Endothelial cell of umbilical vein (primary cell): ENCODE results near the gene C1orf198. TPM values are rescaled to one million over a fixed set of nuclear protein-coding genes. Genes with fewer than 3 reads are reported as not detected.

Experiments used
- BruUV-seq: library from RNA; stranded (reverse); fragments of 400-500 nt; replicated peaks from 2 replicates; lab custom pipeline; 2021; lab: Mats Ljungman, UMichigan
- CTCF ChIA-PET: fragments of 300-600, 350-600 bp; sonication (Branson Sonifier 250); formaldehyde crosslinking; loops from one replicate; lab custom pipeline; 2021; ENCODE audit warnings: antibody characterized with exemption, inconsistent platforms; lab: Charles Lee
- POLR2A ChIA-PET: fragments of 300-600, 350-600 bp; sonication (Branson Sonifier 250); formaldehyde crosslinking; loops from one replicate; lab custom pipeline; 2021; ENCODE audit warnings: antibody characterized with exemption, inconsistent platforms; lab: Charles Lee
- DNase-seq: peaks from one replicate; pipeline ENCODE4 v3.0.0-alpha.2; 2011; ENCODE audit warnings: low read depth, low spot score
- FAIRE-seq: peaks from 2 replicates; lab custom pipeline; 2011; peaks lifted over from hg19 to GRCh38; lab: Jason Lieb, UNC
- H2AFZ ChIP-seq: 2 replicates; pipeline ENCODE4 v1.6.0; 2012; ENCODE audit warnings: low read depth, low read length, control low read depth, inconsistent platforms
- H3K27ac ChIP-seq: 2 replicates; pipeline ENCODE4 v1.5.1; 2011; ENCODE audit warnings: low read depth, mild to moderate bottlenecking, control low read depth, low read length, moderate library complexity; ENCODE audit not compliant: insufficient read depth
- H3K27me3 ChIP-seq, 2 experiments: 2 replicates each; pipeline versions ENCODE4 v1.6.0 to v1.6.1; 2011; ENCODE audit warnings: low read length in 2 of 2, mixed read lengths in 1 of 2; ENCODE audit not compliant: control insufficient read depth in 2 of 2, insufficient read depth in 2 of 2
- H3K36me3 ChIP-seq, 2 experiments: 2 replicates in 1 of 2; 3 replicates in 1 of 2; pipeline ENCODE4 v1.5.1; 2011; ENCODE audit warnings: low read length in 2 of 2, mild to moderate bottlenecking in 1 of 2, moderate library complexity in 1 of 2; ENCODE audit not compliant: control insufficient read depth in 2 of 2, insufficient read depth in 2 of 2; ENCODE audit errors: extremely low read depth in 1 of 2
- H3K4me1 ChIP-seq: 3 replicates; pipeline ENCODE4 v1.5.1; 2011; ENCODE audit warnings: mild to moderate bottlenecking, low read length; ENCODE audit not compliant: control insufficient read depth, insufficient read depth; ENCODE audit errors: extremely low read depth
- H3K4me2 ChIP-seq: 2 replicates; pipeline ENCODE4 v1.6.1; 2011; ENCODE audit warnings: low read length, control low read depth, mixed read lengths; ENCODE audit not compliant: insufficient read depth
- H3K4me3 ChIP-seq, 3 experiments: fragments of 200-600 bp in 1 of 3; sonication (generic), shearing (Covaris generic) in 1 of 3; replicated peaks in 1 of 3; 2 replicates each; pipeline ENCODE4 v1.5.1; 2011 to 2016; ENCODE audit warnings: control low read depth in 3 of 3, low read length in 3 of 3, mild to moderate bottlenecking in 2 of 3, inconsistent platforms in 1 of 3, low read depth in 1 of 3, moderate library complexity in 1 of 3; ENCODE audit not compliant: insufficient read depth in 1 of 3
- H3K79me2 ChIP-seq: 2 replicates; pipeline ENCODE4 v1.6.0; 2012; ENCODE audit warnings: low read length, inconsistent platforms; ENCODE audit not compliant: control insufficient read depth, insufficient read depth
- H3K9ac ChIP-seq: replicated peaks from 2 replicates; pipeline ENCODE3; 2011; ENCODE audit warnings: low read length, control low read depth; ENCODE audit not compliant: insufficient read depth; ENCODE audit errors: extremely low read depth
- H3K9me1 ChIP-seq: replicated peaks from 3 replicates; pipeline ENCODE4 v1.6.0; 2011; ENCODE audit warnings: mild to moderate bottlenecking, low read length; ENCODE audit not compliant: control insufficient read depth, insufficient read depth; ENCODE audit errors: extremely low read depth
- H3K9me3 ChIP-seq: replicated peaks from 2 replicates; pipeline ENCODE4 v1.5.1; 2012; ENCODE audit warnings: low read length, inconsistent platforms; ENCODE audit not compliant: control insufficient read depth, insufficient read depth
- H4K20me1 ChIP-seq: replicated peaks from 2 replicates; pipeline ENCODE3; 2011; ENCODE audit warnings: mild to moderate bottlenecking, low read length; ENCODE audit not compliant: control insufficient read depth, insufficient read depth; ENCODE audit errors: extremely low read depth
- EZH2 ChIP-seq: IDR thresholded peaks from 2 replicates; pipeline ENCODE4 v1.6.1; 2012; ENCODE audit warnings: borderline replicate concordance, low read depth, mild to moderate bottlenecking, moderate library complexity, low read length, inconsistent platforms; ENCODE audit not compliant: severe bottlenecking
- FOS ChIP-seq: IDR thresholded peaks from 2 replicates; pipeline ENCODE4 v1.6.1; 2011; ENCODE audit warnings: mild to moderate bottlenecking, low read length, moderate library complexity, borderline replicate concordance; ENCODE audit not compliant: insufficient read depth
- GATA2 ChIP-seq: IDR thresholded peaks from 2 replicates; pipeline ENCODE4 v1.7.0; 2011; ENCODE audit warnings: low read depth, mild to moderate bottlenecking, moderate library complexity, mixed read lengths, low read length; ENCODE audit not compliant: insufficient read length, insufficient read depth
- JUN ChIP-seq: IDR thresholded peaks from 2 replicates; pipeline ENCODE4 v1.6.1; 2011; ENCODE audit warnings: borderline replicate concordance, low read depth; ENCODE audit not compliant: insufficient read length, insufficient read depth
- MYC ChIP-seq: IDR thresholded peaks from one replicate; pipeline ENCODE4 v1.6.1; 2011; ENCODE audit warnings: mild to moderate bottlenecking, low read depth, low read length
- POLR2A ChIP-seq: IDR thresholded peaks from 2 replicates; pipeline ENCODE4 v1.6.1; 2012; ENCODE audit warnings: low read depth, mild to moderate bottlenecking, control low read depth, low read length
- POLR2AphosphoS5 ChIP-seq: IDR thresholded peaks from 2 replicates; pipeline ENCODE4 v1.6.1; 2012; ENCODE audit warnings: low read depth, mild to moderate bottlenecking, control low read depth, low read length, moderate library complexity; ENCODE audit not compliant: insufficient read depth
- dilution Hi-C: fragments of 300-500 bp; cut with MboI; formaldehyde crosslinking; loops from one replicate; pipeline ENCODE4 v1.15.0; 2019; ENCODE audit warnings: low sequenced_read_pairs; ENCODE audit not compliant: extremely low pct_ligation_motif_present
- intact Hi-C: fragments of 100-400 bp; cut with micrococcal nuclease; formaldehyde crosslinking; loops from one replicate; pipeline ENCODE4 v1.10.0; 2022
- polyA plus RNA-seq, 4 experiments: library from polyadenylated mRNA; depleted of rRNA in 3 of 4; stranded (reverse) in 3 of 4; unstranded in 1 of 4; fragments of >200 nt; gene quantifications; 2 replicates each; pipeline versions ENCODE4 v1.2.1 to v1.2.3, GENCODE V29; 2011 to 2012; ENCODE audit warnings: missing spikeins in 1 of 4
- total RNA-seq: library from RNA; stranded (reverse); gene quantifications from 2 replicates; pipeline ENCODE4 v1.2.3, GENCODE V29; 2021
- TF ChIP-seq, protein P1 (sequence below), 2 donors: IDR thresholded peaks; 1 replicate in 1 of 2; 2 replicates in 1 of 2; pipeline ENCODE4 v1.5.1; 2011; ENCODE audit warnings: low read length in 2 of 2, mild to moderate bottlenecking in 2 of 2, moderate library complexity in 2 of 2, control low read depth in 1 of 2, inconsistent platforms in 1 of 2, low read depth in 1 of 2; ENCODE audit not compliant: insufficient read depth in 1 of 2; ENCODE audit errors: extremely low read depth in 1 of 2
- TF ChIP-seq, protein P2 (sequence below): IDR thresholded peaks from 2 replicates; pipeline ENCODE4 v1.6.1; 2011; ENCODE audit not compliant: insufficient read depth, insufficient read length

The C1orf198 gene
- total and polyA plus RNA-seq, 2 donors (not counting 3 experiments of a cell fraction or from before 2014, with no cell fraction given), result 21.2 to 29.2 TPM

DNA sequence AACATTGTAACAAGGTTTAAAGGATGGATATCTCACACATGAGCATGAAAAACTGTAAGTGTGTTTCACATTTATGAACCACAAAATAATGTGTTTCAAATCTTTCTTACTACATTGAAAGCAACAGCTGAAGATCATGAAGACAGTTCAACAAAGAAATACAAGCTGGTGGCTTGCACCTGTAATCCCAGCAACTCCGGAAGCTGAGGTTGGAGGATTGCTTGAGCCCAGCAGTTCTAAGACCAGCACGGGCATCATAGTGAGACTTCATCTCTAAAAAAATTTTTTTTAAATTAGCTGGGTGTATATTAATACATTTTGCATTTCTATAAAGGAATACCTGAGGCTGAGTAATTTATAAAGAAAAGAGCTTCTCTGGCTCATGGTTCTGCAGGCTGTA, 27.1 kb upstream of the C1orf198 start:
- no peaks in the 10 kb centered on the region for H3K9me1 ChIP-seq
- no peak for FAIRE-seq
- CTCF ChIA-PET, result interaction anchor here (0.8 kb wide), 1 partner anchor 97 kb away, joined by 3 read pairs; no protein-coding TSS in a partner anchor
- no peak for TF ChIP-seq GATA2
- TF ChIP-seq MYC, result no peak
- TF ChIP-seq, protein P1, sequence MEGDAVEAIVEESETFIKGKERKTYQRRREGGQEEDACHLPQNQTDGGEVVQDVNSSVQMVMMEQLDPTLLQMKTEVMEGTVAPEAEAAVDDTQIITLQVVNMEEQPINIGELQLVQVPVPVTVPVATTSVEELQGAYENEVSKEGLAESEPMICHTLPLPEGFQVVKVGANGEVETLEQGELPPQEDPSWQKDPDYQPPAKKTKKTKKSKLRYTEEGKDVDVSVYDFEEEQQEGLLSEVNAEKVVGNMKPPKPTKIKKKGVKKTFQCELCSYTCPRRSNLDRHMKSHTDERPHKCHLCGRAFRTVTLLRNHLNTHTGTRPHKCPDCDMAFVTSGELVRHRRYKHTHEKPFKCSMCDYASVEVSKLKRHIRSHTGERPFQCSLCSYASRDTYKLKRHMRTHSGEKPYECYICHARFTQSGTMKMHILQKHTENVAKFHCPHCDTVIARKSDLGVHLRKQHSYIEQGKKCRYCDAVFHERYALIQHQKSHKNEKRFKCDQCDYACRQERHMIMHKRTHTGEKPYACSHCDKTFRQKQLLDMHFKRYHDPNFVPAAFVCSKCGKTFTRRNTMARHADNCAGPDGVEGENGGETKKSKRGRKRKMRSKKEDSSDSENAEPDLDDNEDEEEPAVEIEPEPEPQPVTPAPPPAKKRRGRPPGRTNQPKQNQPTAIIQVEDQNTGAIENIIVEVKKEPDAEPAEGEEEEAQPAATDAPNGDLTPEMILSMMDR (IDR thresholded peaks at IDR 0.05; ENCODE audit: extremely low read depth in 1 of 2, insufficient read depth in 1 of 2, low read depth in 1 of 2, low read length in 2 of 2), result no peak
- TF ChIP-seq POLR2AphosphoS5, result no peak
- no peak for TF ChIP-seq JUN
- TF ChIP-seq EZH2, result no peak
- TF ChIP-seq FOS, result no peak
- no peak for TF ChIP-seq POLR2A
- TF ChIP-seq, protein P2, sequence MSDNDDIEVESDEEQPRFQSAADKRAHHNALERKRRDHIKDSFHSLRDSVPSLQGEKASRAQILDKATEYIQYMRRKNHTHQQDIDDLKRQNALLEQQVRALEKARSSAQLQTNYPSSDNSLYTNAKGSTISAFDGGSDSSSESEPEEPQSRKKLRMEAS, result no peak
- H3K4me3 ChIP-seq, result no peak overlapping the region
- no peaks in the 10 kb centered on the region for H3K4me1 ChIP-seq
- dilution Hi-C loops (no loop called here), intact Hi-C loops (no loop called here)
- H2AFZ ChIP-seq, result no peak overlapping the region
- no TSS peak for BruUV-seq
- POLR2A ChIA-PET, result no interaction called here
- no peaks in the 10 kb centered on the region for H4K20me1 ChIP-seq
- no peak for DNase-seq
- no peaks in the 10 kb centered on the region for H3K9me3 ChIP-seq
- no peak overlapping the region for H3K27ac ChIP-seq
- H3K79me2 ChIP-seq, result no peaks in the 10 kb centered on the region
- H3K9ac ChIP-seq, result no peak overlapping the region
- H3K27me3 ChIP-seq, result peaks cover 4% of the 10 kb centered on the region in 2 experiments
- H3K36me3 ChIP-seq, result no peaks in the 10 kb centered on the region
- H3K4me2 ChIP-seq, result no peak overlapping the region
